ENCODE measurements around the gene URAD. TPM values are rescaled to one million over a fixed set of nuclear protein-coding genes. Genes with fewer than 3 reads are reported as not detected.

The URAD gene
- total RNA-seq, 1 donor from 2014 or later = not detected

DNA sequence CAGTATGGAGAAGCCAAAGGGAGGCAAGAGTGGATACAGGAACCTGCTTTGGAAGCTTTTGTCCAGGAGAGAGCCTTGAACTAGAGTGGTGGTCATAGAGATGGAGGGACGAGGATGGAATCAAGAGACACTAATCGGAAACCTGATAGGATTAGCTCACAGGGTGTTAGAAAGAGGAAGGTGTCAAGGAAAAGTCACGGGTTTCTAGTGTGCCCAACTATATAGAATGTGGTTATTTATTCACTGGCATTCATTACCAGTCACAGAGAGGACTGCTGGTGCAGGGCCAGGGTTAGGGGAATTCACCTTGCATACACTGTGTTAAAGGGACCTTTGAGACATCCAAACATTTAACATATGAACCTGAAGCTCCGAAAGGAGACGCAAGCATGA is 43.4 kb upstream of the URAD start:
- Mint-ChIP-seq H3K4me3 (ENCODE audit: unreplicated experiment) (no peak overlapping the region), H3K36me3 (ENCODE audit: unreplicated experiment) (no peaks in the 10 kb centered on the region), H3K4me1 (ENCODE audit: unreplicated experiment) (no peaks in the 10 kb centered on the region), H3K27ac (ENCODE audit: unreplicated experiment) (no peak overlapping the region), H3K27me3 (ENCODE audit: unreplicated experiment) (peaks cover 33% of the 10 kb centered on the region), H3K9me3 (ENCODE audit: unreplicated experiment) (no peaks in the 10 kb centered on the region)
- DNase-seq (ENCODE audit: extremely low spot score, unreplicated experiment) = no peak
- TF ChIP-seq, protein P1, sequence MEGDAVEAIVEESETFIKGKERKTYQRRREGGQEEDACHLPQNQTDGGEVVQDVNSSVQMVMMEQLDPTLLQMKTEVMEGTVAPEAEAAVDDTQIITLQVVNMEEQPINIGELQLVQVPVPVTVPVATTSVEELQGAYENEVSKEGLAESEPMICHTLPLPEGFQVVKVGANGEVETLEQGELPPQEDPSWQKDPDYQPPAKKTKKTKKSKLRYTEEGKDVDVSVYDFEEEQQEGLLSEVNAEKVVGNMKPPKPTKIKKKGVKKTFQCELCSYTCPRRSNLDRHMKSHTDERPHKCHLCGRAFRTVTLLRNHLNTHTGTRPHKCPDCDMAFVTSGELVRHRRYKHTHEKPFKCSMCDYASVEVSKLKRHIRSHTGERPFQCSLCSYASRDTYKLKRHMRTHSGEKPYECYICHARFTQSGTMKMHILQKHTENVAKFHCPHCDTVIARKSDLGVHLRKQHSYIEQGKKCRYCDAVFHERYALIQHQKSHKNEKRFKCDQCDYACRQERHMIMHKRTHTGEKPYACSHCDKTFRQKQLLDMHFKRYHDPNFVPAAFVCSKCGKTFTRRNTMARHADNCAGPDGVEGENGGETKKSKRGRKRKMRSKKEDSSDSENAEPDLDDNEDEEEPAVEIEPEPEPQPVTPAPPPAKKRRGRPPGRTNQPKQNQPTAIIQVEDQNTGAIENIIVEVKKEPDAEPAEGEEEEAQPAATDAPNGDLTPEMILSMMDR (IDR thresholded peaks at IDR 0.05) = no peak

DNA sequence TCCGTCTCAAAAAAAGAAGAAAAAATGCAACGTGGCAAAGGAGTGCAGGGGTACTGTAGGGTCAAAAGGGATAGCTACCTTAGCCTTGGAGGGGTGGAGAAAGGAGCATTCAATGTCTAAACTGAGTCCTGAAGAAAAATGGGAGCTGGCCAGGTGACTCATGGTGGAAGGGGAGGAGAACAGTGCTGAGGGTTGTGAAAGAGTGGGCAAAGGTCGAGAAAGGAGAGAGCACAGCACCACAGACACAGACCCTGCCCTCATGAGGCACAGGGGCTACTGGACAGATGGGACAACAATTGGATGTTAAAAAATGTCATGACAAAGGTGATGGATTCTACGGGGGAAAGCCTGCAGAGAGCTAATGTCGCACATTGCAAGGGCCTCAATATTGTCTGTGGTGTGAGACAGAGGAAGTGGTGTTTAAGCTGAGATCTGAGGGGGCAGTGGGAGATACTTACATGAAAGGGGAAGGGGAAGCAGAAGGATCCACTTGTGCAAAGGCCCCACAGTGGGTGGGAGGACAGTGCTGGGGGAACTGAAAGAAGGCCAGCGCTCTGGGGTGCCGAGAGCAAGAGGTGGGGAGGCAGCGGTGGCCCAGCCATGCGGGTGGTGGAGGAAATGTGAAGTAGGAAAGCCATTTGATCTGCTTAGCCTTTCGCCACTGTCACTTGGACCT is 42.9 kb upstream of the URAD start:
- no peak overlapping the region for H3K4me3 Mint-ChIP-seq (ENCODE audit: unreplicated experiment)
- H3K27ac Mint-ChIP-seq (ENCODE audit: unreplicated experiment) = no peak overlapping the region
- peaks cover 28% of the 10 kb centered on the region for H3K27me3 Mint-ChIP-seq (ENCODE audit: unreplicated experiment)
- H3K4me1 Mint-ChIP-seq (ENCODE audit: unreplicated experiment) = no peaks in the 10 kb centered on the region
- no peaks in the 10 kb centered on the region for H3K9me3 Mint-ChIP-seq (ENCODE audit: unreplicated experiment)
- DNase-seq (ENCODE audit: extremely low spot score, unreplicated experiment) = no peak
- H3K36me3 Mint-ChIP-seq (ENCODE audit: unreplicated experiment) = no peaks in the 10 kb centered on the region
- TF ChIP-seq, protein P1 (IDR thresholded peaks at IDR 0.05) = no peak

DNA sequence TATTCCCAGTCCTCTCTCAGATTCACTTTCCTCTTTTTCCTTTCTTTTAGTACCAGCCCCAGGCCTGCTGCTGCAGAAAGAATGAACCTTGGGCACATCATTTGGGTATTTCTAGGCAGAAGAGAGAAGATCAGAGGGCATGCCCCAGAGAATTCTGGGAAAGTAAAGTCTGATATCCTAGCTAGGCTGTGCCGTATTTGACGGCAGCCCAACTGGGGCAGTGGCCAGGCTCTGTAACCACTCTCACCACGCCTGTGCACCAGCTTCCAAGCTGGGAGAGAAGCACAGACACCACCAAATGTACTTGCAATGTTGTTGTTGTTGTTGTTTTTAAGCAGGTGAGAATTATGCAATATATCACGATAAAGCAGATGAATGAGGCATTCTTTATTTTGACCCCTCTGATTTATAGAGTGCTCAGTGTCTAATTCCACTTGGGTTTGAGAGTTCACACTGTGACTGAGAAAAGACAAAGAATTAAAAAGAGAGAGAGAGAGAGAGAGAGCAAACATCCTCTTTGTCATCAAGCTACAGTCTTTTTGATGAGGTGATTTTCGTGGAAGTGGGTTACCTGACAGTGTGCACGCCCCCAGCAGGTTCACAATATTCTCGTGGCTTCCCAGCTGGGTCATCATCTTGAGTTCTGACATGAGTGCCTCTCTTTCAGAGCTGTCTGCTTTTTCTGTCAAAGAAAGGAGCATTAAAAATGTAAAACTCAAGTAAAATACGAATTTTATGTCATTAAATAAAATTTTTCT is 39.3 kb upstream of the URAD start:
- no peak overlapping the region for H3K4me3 Mint-ChIP-seq (ENCODE audit: unreplicated experiment)
- no peaks in the 10 kb centered on the region for H3K36me3 Mint-ChIP-seq (ENCODE audit: unreplicated experiment)
- H3K27me3 Mint-ChIP-seq (ENCODE audit: unreplicated experiment) = peaks cover 10% of the 10 kb centered on the region
- peaks cover 8% of the 10 kb centered on the region for H3K4me1 Mint-ChIP-seq (ENCODE audit: unreplicated experiment)
- no peak for DNase-seq (ENCODE audit: extremely low spot score, unreplicated experiment)
- TF ChIP-seq, protein P1 (IDR thresholded peaks at IDR 0.05) = no peak
- H3K9me3 Mint-ChIP-seq (ENCODE audit: unreplicated experiment) = no peaks in the 10 kb centered on the region
- no peak overlapping the region for H3K27ac Mint-ChIP-seq (ENCODE audit: unreplicated experiment)

DNA sequence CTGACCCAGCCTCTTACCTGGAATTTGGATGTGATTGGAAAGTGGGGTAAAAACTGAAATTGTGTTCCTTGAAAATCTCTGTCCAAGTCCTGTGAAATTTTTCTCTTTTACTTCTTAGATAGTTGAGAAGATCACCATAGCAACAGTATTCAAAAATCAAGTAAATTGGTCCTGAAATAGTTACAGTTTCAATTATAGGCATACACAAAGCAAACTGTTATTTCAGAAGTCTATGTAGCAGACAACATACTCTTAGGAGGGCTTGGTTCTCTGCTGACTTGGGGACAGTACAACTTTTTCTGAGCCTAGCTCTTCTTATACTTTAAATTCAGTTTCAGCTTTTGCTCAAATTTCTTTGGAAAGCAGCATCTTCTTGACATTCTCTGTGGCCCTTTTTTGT is 38.6 kb upstream of the URAD start:
- Mint-ChIP-seq H3K9me3 (ENCODE audit: unreplicated experiment) (no peaks in the 10 kb centered on the region), H3K4me1 (ENCODE audit: unreplicated experiment) (peaks cover 14% of the 10 kb centered on the region), H3K27ac (ENCODE audit: unreplicated experiment) (no peak overlapping the region), H3K27me3 (ENCODE audit: unreplicated experiment) (peaks cover 8% of the 10 kb centered on the region), H3K4me3 (ENCODE audit: unreplicated experiment) (no peak overlapping the region), H3K36me3 (ENCODE audit: unreplicated experiment) (no peaks in the 10 kb centered on the region)
- TF ChIP-seq, protein P1 (IDR thresholded peaks at IDR 0.05) = no peak
- DNase-seq (ENCODE audit: extremely low spot score, unreplicated experiment) = no peak

DNA sequence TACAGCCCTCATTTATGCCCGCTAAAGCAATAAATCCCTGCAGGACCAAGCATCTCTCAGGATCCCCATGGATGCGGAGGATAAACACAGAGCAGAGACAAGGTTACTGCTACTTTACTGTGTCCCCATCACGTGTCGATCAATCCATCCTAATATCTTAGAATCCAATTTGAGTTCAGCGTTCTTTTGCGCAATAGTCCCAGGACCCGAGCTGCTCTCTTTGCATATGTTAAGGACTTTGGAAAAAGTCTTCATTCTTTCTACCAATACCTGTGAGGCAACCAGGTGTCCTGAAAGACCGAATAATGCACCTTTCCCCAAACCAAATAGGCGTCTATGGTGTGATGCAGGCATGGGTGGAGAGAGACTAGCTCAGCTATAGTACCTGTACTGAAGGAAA is 38.0 kb upstream of the URAD start:
- TF ChIP-seq, protein P1 (IDR thresholded peaks at IDR 0.05) = no peak
- DNase-seq (ENCODE audit: extremely low spot score, unreplicated experiment) = no peak
- Mint-ChIP-seq H3K36me3 (ENCODE audit: unreplicated experiment) (no peaks in the 10 kb centered on the region), H3K27me3 (ENCODE audit: unreplicated experiment) (peaks cover 4% of the 10 kb centered on the region), H3K27ac (ENCODE audit: unreplicated experiment) (no peak overlapping the region), H3K4me3 (ENCODE audit: unreplicated experiment) (no peak overlapping the region), H3K9me3 (ENCODE audit: unreplicated experiment) (no peaks in the 10 kb centered on the region), H3K4me1 (ENCODE audit: unreplicated experiment) (peaks cover 14% of the 10 kb centered on the region)

Measured in osteocyte (in vitro differentiated cells).